GM21423 (cell line): ENCODE results near the gene PKD2L1.
A peak's percentile ranks its signal among the peaks of the same experiment; 100 is the strongest.
"Not testable (repeated sequence)": the region's sequence is repeated elsewhere in the genome, so short reads cannot be mapped to it uniquely, and the experiment has no call there.

ENCODE experiments used
- ATAC-seq: cut with Tn5 transposase; IDR thresholded peaks from one replicate; pipeline ENCODE4 v1.9.1; 2021; ENCODE audit warnings: mild to moderate bottlenecking, moderate library complexity; ENCODE audit not compliant: unreplicated experiment

Gene PKD2L1

GRCh38 chr10:100334762-100335161 lies 4.7 kb upstream of the PKD2L1 start:
- no peak for ATAC-seq

- no peak for ATAC-seq
Measured at GRCh38 chr10:100333661-100334440, 3.8 kb upstream of the PKD2L1 start.

GRCh38 chr10:100333106-100333505 lies 3.1 kb upstream of the PKD2L1 start:
- no peak for ATAC-seq

- ATAC-seq, result no peak
Measured at GRCh38 chr10:100328198-100328597, 1.8 kb downstream of the PKD2L1 start.

GRCh38 chr10:100327718-100328009 lies 2.4 kb downstream of the PKD2L1 start:
- ATAC-seq, result no peak

- peak; percentile 99 for ATAC-seq
Measured at GRCh38 chr10:100327007-100327717, 2.9 kb downstream of the PKD2L1 start.

- ATAC-seq, result no peak
Measured at GRCh38 chr10:100325158-100325557, 4.9 kb downstream of the PKD2L1 start.

- ATAC-seq, result no peak
Measured at GRCh38 chr10:100319707-100320402, 10.2 kb downstream of the PKD2L1 start.

- ATAC-seq, result no peak
Measured at GRCh38 chr10:100318207-100318606, 11.8 kb downstream of the PKD2L1 start.

- ATAC-seq, result no peak
Measured at GRCh38 chr10:100315615-100316014, 14.4 kb downstream of the PKD2L1 start.

- ATAC-seq, result no peak
Measured at GRCh38 chr10:100311298-100311697, 18.7 kb downstream of the PKD2L1 start.

GRCh38 chr10:100307684-100308083 lies 22.3 kb downstream of the PKD2L1 start:
- no peak for ATAC-seq

- no peak for ATAC-seq
Measured at GRCh38 chr10:100306861-100307260, 23.2 kb downstream of the PKD2L1 start.

- ATAC-seq, result no peak
Measured at GRCh38 chr10:100304414-100304813, 25.6 kb downstream of the PKD2L1 start.

- ATAC-seq, result no peak
Measured at GRCh38 chr10:100303724-100304319, 26.2 kb downstream of the PKD2L1 start.

GRCh38 chr10:100301123-100301522 lies 28.9 kb downstream of the PKD2L1 start:
- ATAC-seq, result not testable (repeated sequence)

GRCh38 chr10:100297242-100297641 lies 32.8 kb downstream of the PKD2L1 start:
- no peak for ATAC-seq

GRCh38 chr10:100293066-100293465 lies 37.0 kb downstream of the PKD2L1 start:
- no peak for ATAC-seq

GRCh38 chr10:100292300-100292699 lies 37.7 kb downstream of the PKD2L1 start:
- not testable (repeated sequence) for ATAC-seq

- no peak for ATAC-seq
Measured at GRCh38 chr10:100291356-100291755, 38.7 kb downstream of the PKD2L1 start.

- ATAC-seq, result no peak
Measured at GRCh38 chr10:100289641-100290040, 40.4 kb downstream of the PKD2L1 start.
